ENCODE measurements around the gene SLC35C1. TPM values are rescaled to one million over a fixed set of nuclear protein-coding genes. Genes with fewer than 3 reads are reported as not detected.

SLC35C1 gene
- total and polyA plus RNA-seq, 2 of the 13 experiments (the other 11 are each of a cell fraction or from before 2014, with no cell fraction given) = 2.9 to 7.0 TPM

GRCh38 chr11:45771566-45772448 is 33.1 kb upstream of the SLC35C1 start (continued):
- no peak for TF ChIP-seq TIGD3 (CRISPR knock-in tag; IDR thresholded peaks at IDR 0.05; ENCODE audit: borderline replicate concordance)
- no peak for TF ChIP-seq ZNF775 (CRISPR knock-in tag; IDR thresholded peaks at IDR 0.05; ENCODE audit: borderline replicate concordance)
- TF ChIP-seq ZNF710 (CRISPR knock-in tag; IDR thresholded peaks at IDR 0.05; ENCODE audit: borderline replicate concordance) = peak; percentile 41; the same call in 1 of the 2 replicates
- TF ChIP-seq ZSCAN29 (CRISPR knock-in tag; conservative IDR thresholded peaks at IDR 0.05) = 0 out of 2 replicates have a peak, but pooled peaks have one; percentile 48
- no peak for TF ChIP-seq ZNF292 (CRISPR knock-in tag; IDR thresholded peaks at IDR 0.05; ENCODE audit: borderline replicate concordance, low read depth)
- TF ChIP-seq ISL2 (CRISPR knock-in tag; IDR thresholded peaks at IDR 0.05) = no peak
- no peak for TF ChIP-seq RAD51 (IDR thresholded peaks at IDR 0.05; ENCODE audit: borderline replicate concordance)
- no peak for TF ChIP-seq ZSCAN31 (CRISPR knock-in tag; IDR thresholded peaks at IDR 0.05; ENCODE audit: low read depth)
- TF ChIP-seq ZNF792 (CRISPR knock-in tag; IDR thresholded peaks at IDR 0.05) = no peak
- no peak for TF ChIP-seq ZNF563 (CRISPR knock-in tag; IDR thresholded peaks at IDR 0.05)
- 0 out of 2 replicates have a peak, but pooled peaks have one; percentile 26 for TF ChIP-seq ZNF136 (CRISPR knock-in tag; IDR thresholded peaks at IDR 0.05; ENCODE audit: low read depth)
- no peak for TF ChIP-seq TMF1 (CRISPR knock-in tag; IDR thresholded peaks at IDR 0.05; ENCODE audit: low read depth)
- TF ChIP-seq NBN (conservative IDR thresholded peaks at IDR 0.05) = no peak
- no peak for TF ChIP-seq TOE1 (CRISPR knock-in tag; IDR thresholded peaks at IDR 0.05)
- TF ChIP-seq, protein P1, sequence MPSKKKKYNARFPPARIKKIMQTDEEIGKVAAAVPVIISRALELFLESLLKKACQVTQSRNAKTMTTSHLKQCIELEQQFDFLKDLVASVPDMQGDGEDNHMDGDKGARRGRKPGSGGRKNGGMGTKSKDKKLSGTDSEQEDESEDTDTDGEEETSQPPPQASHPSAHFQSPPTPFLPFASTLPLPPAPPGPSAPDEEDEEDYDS (CRISPR knock-in tag; IDR thresholded peaks at IDR 0.05) = no peak
- no peak for TF ChIP-seq ZNF383 (CRISPR knock-in tag; IDR thresholded peaks at IDR 0.05; ENCODE audit: borderline replicate concordance)
- TF ChIP-seq ZNF629 (CRISPR knock-in tag; conservative IDR thresholded peaks at IDR 0.05) = no peak
- no peak for TF ChIP-seq TARDBP (CRISPR knock-in tag; IDR thresholded peaks at IDR 0.05)
- no peak for TF ChIP-seq HOXD1 (CRISPR knock-in tag; IDR thresholded peaks at IDR 0.05)
- TF ChIP-seq ZNF841 (CRISPR knock-in tag; IDR thresholded peaks at IDR 0.05; ENCODE audit: borderline replicate concordance) = no peak
- TF ChIP-seq THRA (CRISPR knock-in tag; IDR thresholded peaks at IDR 0.05; ENCODE audit: borderline replicate concordance) = no peak
- TF ChIP-seq STAT5B (CRISPR knock-in tag; IDR thresholded peaks at IDR 0.05) = no peak
- peak; percentile 37 for TF ChIP-seq HNRNPLL (IDR thresholded peaks at IDR 0.05; ENCODE audit: low read depth, low read length, poor library complexity, severe bottlenecking)
- no peak for TF ChIP-seq ZNF557 (CRISPR knock-in tag; IDR thresholded peaks at IDR 0.05)
- TF ChIP-seq POLR2A (IDR thresholded peaks at IDR 0.05; ENCODE audit: insufficient read depth in 1 of 2, low read depth in 2 of 2, low read length in 2 of 2) = no peak
- TF ChIP-seq ZNF564 (CRISPR knock-in tag; IDR thresholded peaks at IDR 0.05) = no peak
- no peak for TF ChIP-seq ZNF614 (CRISPR knock-in tag; IDR thresholded peaks at IDR 0.05; ENCODE audit: borderline replicate concordance)

Measured in HepG2 (cell line).